SHP77 treated with DMSO at 0.1 percent for 48 hours (cell line): ENCODE results near the gene ENC1.

Experiments used
- DNase-seq: peaks from one replicate; lab custom pipeline; 2025; lab: John Stamatoyannopoulos, UW

Gene ENC1

DNA sequence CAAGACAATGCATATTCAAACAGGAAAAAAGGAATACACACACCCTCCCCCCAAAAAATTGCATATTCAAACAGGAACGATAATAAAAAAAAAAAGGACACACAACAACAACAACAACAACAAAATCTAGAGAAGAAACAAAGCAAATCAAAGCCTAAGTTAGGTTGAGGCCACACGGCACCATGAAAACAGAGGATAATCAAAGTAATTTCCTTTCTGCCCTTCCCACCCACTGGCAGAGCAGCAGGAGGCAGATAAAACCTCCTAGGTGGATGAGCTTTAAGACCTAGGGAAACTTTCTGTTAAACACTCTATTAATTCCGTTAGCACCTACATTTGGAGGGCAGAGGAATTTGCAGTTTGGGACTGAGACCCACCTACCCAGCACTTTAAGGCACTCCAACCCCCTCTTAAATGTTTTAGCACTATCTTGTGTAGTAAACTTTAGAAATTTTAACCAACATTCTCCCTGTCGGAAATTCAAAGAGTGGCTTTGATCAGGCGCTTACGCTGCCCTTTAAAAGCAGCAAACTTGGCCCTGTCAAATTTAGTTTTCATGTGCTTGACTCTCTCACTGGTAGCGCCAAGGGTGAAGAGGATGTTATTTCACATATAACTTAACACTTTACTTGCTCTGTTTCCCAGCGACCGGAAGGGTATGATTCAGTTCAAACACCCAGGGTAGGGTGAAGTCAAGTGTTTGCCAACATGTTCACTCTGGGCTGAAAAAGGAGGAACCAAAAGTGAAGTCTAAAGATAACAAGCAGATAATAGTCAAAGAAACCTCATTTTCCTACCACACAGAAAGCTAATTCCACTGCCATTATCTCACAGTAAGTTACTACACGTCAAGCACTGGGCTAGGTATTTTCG is 9.2 kb downstream of the ENC1 start:
- no peak for DNase-seq

DNA sequence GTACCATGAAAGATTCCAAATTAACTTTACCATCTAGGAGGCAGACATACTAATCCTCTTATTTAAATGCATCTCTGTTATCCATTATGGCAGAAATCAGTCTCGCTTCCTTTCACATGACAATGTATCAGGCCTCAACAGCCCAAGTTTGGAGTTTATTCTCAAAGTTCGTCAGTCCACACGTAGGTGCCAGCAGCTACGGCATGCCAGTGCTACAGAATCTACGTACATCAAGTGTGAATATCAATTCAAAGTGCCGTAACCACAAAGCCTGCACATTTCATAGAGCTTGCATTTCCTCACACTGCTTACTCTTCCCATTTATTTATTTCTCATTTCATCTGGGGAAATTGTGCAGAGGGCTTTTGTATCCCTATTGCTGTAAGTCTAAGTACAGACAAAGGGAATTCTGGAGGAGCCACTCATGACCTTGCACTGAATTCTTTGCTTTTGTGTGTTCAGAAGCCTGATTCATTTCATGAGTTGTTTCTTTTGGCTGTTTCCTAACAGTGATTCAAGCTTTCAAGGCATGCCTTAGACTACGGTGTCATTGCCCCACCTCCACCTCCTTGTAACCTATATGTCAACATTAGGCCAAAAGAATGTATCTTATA is 10.0 kb downstream of the ENC1 start:
- no peak for DNase-seq

DNA sequence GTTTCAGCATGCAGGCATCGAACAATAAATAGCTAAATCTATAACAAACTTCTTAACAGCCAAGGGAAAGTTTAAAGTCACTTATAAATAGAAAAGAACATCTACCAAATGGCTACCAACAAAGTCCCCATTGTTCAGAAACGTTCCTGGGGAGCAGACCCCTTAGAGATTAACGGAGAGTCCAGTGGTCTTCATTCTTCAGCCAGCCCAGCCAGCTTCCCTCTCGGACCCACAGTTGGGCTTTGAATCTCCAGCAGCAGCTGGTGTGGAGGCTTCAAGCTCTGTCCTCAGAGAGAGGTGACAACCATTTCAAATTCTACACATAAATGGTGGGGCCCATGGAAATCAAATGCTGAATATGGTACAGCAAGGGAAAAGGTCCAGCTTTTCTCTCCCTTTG is 11.2 kb downstream of the ENC1 start:
- no peak for DNase-seq

DNA sequence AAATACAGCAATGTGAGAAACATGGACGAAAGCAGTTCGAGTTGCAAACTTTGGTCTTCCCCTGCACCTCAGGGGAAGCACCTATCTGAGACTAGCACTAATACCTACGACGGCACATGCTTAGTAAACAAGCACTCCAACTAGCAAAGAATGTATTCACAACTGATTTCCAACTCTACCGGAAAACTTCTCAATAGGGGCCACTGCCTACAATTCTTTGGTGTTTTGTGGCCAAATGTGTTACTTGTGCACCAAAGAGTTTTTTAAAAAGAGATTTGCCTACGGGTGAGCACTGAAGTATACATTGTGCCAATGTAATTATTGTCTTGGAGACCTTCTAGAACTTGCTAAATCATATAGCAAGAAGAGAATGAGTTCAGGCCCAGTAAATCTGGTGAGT is 12.2 kb downstream of the ENC1 start:
- DNase-seq, result no peak

DNA sequence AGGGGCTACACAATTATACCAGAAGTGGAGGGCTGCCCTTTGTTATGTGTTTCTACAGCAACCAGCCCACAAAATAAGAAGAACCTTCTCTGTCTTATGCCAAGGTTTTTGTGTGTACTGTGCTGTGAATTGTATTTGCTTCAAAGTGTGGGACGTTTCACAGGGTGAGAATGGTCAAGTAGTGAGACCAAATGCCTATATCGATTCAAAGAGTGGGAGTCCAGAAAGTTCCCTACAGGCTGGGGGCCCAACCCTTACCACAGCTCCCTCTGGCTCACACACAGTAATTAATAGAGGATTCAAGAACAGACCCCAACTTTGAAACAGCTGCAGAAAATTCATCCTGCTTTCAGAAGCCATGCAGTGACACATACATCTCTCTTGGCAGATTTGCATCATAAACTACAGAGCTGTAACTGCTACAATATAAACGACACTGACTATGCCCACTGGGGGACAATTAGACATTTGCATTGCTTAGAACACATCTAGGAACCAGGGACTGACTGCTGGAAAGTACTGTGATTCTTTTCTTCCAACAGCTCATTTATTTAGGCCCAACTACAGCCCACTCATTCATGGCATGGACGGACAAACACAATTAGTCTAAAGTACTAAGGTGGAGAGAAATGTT is 12.8 kb downstream of the ENC1 start:
- no peak for DNase-seq

DNA sequence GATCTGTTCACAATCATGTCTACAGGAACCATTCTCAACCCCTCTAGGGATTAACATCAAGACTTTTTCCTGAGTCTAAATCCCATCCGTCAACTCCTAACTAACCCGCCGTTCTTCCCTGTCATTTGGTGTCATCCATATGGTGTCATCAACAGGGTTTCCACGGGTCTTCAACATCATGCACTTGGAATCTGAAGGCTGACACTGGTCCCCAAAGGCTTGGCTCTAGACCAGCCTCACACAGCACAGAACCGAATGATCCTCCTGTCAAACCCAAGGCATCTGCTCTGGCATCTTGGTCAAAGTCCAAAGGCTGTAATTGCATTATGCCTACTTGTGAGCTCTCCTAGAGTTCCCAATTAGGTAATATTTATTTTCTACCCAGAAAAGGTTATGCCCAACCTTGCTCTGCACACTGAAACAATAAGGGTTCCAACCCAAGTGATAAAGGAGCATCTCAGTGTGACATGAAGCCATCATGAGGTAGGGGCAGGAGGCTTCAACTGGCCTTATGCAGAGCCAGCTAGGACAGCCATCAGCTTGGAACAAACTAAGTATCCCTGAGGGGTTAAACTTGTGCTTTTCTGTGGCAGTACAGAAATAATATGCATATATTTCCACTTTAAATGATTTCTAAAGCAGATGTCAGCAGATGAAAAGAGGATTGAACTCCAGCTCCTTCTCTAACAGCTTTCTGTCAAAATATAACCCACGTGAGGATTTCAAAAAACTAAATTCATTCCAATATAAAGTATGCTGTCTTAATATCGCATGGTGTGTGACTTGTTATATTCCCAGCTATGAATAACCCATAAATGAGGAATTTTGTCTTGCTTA is 13.9 kb downstream of the ENC1 start:
- DNase-seq, result no peak

DNA sequence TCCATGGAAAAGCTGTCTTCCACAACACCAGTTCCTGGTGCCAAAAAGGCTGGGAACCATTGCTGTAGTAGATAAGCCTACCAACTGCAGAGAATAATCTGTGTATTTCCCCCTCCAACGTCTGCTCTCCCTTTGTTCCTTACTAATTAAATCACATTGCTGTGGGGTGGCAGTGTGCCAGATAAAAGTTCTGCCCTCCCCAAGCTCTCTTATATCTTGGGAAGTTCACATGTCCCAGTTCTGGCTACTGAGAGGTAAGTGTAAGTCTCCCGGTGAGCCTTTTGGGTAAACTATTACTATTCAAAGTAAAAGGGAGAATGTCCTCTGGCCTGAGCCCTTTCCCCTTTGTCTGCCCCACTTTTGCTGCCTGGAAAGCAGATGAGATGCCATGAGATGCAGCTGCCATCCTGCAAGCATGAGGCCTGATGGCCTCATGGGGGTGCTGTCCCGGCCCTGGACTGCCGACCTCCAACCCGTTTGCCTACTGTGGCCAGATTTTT is 14.7 kb downstream of the ENC1 start:
- no peak for DNase-seq

DNA sequence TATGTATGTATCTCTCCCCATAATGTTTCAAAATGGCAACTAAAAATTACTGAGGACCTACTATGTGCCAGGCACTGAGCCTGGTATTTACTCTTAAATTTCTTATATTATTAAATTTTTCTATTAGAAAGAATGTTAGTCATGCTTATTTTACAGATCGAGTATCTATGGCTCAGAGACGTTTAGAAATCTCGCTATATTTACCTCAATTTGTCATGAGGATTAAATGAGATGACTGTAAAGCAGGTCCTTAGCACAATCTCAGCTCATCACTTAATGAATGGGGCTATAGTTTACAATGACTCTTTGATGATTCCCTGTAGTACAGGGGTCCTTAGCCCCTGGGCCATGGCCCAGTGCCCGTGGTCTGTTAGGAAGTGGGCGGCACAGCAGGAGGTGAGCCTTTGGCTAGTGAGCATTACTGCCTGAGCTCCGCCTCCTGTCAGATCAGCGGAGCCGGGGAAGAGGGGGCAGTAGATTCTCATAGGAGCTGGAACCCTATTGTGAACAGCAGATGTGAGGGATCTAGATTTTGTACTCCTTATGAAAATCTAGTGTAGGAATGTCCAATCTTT is 15.5 kb downstream of the ENC1 start:
- no peak for DNase-seq

DNA sequence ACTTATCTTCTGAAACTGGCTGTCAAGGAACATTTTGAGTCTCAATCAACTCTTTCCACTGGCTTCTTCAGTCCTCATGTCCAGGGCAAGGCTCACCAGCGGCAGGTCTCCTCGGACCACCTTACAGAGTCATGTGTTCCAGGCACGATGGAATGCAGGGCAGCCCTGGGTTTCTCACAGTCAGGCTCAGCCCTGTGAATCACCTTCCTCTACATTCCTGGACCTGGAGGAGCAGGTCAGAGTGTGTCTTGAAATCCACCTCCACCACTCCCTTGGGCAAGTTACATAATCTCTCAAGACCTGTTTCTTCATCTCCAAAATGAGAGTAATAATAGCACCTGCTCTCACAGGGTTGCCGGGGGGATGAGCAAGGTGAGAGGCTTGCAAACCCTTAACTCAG is 16.0 kb downstream of the ENC1 start:
- DNase-seq, result no peak

DNA sequence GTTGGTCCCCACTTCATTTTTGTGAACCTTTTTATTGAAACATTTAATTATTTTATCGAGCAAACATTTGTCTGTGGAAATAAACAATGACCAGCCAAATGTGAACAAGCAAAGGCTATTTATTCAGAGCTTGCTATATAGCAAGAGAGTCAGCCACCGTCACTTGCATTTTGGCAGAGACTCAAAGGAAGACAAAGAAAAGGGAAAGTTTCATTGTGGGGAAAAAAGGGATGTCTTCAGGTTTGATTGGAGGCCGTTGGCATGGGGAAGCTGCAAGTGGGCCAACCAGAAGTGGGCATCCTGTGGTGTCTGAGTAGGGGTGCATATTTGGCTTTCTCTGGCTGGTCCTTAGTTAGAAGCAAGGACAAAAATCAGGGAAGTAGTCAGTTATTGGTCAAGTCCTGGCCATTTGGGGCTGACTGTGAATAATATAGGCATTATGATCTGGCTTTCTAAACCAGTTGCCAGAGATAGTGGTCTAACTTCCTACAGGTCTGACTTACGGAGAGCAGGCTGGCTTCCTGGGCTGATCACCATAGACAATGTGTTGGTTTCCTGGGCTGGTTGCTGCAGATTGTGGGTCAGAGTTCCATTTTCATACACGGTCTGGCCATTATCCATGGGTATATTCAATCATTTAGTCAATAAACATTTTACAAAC is 16.6 kb downstream of the ENC1 start:
- no peak for DNase-seq

DNA sequence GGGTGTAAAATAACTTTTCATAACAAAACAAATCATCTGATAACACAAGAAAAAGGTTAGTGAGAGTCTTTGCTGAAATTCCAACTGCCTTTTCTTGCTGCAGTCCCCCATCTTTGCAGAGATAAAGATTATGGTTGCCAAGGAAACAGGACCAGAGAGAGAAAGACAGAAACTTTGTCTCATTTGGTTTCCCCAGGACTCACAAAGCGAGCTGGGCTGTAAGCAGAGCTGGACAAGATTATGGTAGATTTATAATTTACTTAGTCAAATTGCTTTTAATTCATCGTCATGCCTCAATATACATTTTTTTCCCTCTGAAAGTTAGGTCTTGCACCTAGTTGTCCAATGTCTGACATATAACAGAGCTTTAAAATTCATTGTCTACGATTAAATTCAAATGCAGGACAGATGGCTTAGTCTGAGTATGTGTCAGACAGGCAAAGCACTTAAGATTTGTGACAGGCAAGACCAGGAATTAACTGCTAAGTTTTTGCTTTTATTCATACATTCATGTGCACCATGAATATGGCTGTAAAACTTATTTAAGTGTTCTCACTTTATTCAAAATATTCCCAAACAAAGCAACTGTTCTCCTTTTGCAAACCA is 17.4 kb downstream of the ENC1 start:
- no peak for DNase-seq

DNA sequence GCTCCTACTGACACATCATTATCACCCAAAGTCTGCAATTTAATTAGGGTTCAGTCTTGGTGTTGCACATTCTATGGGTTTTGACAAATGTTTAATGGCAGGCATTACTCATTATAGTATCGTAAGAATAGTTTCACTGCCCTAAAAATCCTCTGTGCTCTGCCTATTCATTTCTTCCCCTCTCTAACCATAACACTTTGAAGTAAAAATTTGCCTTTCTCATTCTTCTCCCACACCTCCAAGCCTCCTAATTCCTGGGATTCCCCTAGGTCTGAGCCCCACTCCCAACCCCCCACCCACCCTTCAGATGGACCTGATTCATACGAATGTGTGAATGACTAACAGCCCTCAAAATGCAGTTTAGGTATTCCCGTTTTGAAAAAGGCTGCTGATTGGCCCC is 18.4 kb downstream of the ENC1 start:
- DNase-seq, result no peak

DNA sequence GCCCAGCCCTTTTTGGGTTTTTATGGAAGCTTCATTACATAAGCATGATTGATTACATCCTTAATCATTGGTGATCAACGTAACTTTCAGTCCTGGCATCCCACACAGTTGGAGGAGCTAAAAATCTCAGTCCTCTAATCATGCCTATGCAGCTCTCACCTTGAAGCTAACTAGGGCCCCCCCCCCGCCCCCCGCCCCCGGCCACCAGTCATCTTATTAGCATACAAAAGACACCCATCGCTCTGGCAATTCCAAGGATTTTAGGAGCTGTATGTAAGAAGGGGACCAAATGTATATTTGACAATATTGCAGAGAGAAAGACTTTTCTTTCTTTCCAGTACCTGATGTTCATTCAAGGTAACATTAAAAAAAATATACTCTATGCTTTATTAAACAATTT is 19.0 kb downstream of the ENC1 start:
- no peak for DNase-seq

DNA sequence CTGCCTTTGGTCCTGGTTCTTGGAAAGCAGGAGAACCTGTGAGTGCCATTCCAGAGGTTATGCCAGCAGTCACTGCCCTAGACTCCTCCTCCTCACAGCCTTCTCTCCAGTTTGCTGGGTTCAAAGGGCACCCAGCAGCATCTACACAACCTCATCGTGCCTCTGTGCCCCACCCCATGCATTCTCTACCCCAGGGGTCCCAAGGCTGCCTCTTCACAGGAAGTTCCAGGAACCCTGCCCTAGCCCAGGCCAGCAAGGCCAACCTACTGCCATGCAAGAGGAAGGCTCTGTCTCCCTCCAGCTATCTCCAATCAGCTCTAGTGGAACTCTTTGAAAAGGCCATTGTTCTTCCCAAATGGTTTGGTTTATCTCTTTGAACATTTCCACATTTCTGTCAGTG is 21.2 kb downstream of the ENC1 start:
- no peak for DNase-seq

DNA sequence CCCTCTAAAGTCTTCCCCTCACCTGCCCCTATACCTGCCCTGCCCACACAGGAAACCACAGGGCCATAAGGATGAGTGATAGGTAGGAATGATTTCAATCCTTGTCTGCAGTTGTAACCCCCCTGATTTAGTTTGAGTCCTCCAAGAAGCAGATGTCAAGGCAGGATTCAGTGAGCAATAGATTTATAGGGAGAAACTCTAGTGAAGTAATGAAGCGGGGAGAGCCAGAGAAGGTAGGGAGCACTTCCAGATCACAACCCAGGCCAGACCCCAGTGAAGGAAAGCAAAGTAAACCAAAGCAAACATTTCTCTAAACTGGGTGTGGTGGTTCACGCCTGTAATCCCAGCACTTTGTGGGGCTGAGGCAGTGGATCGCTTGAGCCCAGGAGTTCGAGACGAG is 22.4 kb downstream of the ENC1 start:
- DNase-seq, result no peak

DNA sequence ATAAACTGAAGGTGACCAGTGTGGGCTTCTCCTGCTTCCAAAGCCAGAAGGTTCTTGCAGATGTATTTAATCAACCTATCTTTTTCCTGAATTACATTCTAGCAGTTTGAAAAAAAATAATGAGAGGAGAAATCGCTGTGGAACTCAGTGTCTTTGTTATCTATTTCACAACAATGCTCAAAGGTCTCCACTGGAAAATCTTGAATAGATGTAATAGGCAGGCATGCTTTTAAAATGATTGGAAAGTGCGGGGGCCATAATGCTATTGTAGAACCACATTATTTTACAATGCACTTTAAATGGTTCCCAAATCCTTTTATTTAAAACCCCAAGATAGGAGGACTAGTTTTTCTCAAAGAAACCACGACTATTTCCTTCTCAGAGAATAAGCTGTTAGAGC is 23.3 kb downstream of the ENC1 start:
- no peak for DNase-seq

DNA sequence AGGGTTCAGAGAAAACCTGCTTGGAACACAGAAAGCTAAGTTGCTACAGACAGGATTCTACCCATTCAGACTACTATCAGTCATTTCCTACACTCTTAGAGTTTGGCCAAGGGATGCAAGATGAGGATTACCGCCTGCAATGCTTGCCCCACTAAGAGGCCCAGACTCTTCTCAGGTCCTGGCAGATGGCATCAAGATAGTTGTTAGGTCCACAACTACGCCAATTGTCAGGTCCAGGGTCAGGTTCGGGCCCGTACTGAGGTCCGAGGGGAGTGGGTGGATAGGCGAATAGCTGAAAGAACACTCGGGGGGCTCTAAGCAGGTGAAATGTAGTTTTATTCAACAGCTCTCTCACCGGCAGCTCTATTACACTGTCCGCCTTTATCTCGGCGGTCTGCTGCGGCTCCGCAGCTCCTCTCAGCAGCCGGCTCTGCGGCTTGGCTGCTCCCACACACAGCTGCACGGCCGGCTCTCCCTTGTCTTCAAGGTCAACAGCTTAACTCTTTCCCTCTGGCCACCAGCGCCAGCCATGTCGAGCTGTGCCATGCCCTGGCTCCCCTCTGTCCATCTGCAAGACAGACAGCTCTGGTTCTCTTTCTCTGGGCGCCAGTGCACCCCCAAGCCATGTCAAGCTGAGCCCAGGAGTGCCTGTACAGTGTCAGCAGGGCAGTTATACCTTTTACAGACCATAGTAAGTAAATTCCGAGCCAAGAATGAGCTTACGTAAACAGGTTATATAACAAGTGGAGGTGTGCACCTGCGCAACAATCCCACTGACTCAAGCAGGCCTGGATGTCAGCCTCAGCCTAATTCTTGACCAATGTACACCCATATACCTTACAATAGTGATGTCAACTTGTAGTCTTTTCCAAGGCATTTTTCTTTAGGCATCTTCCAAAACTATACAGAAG is 24.0 kb downstream of the ENC1 start:
- no peak for DNase-seq

DNA sequence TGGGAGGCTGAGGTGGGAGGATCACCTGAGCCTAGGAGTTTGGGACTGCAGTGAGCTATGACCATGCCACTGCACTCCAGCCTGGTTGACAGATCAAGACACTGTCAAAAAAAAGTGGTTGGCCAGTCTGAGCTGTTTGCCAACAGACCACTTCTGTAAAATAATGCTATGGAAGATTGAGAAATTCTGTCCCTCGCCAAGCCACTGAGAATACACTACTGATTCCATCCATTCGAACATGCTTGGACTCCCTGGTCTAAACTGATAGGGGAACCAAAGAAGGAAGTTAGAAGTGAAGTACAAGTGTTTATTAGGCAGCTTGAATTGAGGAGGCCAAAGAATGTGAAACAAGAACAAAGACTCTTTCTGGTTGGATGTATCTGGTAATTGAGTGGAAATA is 27.2 kb downstream of the ENC1 start:
- DNase-seq, result no peak

DNA sequence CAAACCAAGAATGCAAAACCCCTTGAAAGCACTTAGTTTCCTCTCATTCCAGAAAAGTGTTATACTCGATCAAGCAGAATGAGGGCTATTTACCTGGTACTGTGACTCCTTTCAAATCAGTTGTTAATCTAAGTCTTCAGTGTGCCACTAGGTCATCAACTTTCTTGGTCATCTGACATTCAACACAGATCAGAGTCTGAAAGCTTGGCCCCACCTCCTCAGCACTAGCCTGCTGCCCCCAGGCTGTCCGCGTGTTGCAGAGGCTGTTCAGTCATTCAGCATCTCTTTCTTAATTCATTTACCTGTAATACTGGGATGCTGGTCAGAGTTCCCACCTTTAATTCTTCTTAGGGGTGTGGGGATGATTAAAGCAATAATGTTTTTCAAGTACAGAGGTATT is 28.5 kb downstream of the ENC1 start:
- no peak for DNase-seq
